Thyroid gland (tissue), 4 donors: Measurements from ENCODE around the gene DYNLT2.

Experiments used
- POLR2A ChIP-seq, 2 donors: fragments of 450-650 bp; IDR thresholded peaks; one replicate each; pipeline ENCODE4 v1.6.1; 2017; ENCODE audit warnings: antibody characterized with exemption in 2 of 2, mild to moderate bottlenecking in 2 of 2, moderate library complexity in 1 of 2
- TF ChIP-seq, protein P1 (sequence below), 6 experiments: fragments of 200-600 bp in 3 of 6; fragments of 450-650 bp in 3 of 6; sonication (generic) in 3 of 6; IDR thresholded peaks; one replicate each; pipeline ENCODE4 v1.5.1; 2016 to 2019; ENCODE audit warnings: antibody characterized with exemption in 6 of 6, mild to moderate bottlenecking in 2 of 6, inconsistent platforms in 1 of 6, moderate library complexity in 1 of 6

DNA sequence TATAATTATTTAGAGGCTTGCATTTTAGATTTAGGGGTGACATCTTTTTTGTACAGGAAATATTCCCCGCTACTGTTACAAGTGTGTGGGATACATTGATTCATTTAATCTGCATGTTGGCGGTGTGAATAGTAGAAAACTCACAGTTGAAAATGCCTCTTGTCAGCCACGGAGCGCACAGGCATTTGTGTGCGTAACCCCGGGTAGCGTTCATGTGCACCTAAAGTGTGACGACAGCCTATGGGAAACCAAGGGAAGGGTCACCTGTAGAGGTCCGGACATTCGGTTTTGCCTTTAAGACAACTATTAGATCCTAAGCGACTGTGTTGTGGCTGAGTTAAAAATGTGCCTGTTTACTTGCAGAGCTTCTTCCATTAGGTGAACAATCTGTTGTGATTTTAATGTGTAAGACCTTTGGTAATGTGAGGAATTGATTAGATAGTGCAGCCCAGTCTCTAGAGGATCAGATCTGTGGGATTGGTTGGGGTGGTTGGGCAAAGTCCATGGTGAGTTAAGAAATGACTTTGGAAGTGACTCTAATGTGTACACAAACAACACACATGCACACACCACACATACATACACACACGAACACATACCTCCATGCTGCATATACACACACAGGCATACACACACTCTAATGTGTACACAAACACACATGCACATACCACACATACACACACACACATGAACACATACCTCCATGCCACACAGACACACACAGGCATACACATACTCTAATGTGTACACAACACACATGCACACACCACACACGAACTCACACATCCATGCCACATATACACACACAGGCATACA, 15.8 kb upstream of the DYNLT2 start:
- TF ChIP-seq, protein P1, sequence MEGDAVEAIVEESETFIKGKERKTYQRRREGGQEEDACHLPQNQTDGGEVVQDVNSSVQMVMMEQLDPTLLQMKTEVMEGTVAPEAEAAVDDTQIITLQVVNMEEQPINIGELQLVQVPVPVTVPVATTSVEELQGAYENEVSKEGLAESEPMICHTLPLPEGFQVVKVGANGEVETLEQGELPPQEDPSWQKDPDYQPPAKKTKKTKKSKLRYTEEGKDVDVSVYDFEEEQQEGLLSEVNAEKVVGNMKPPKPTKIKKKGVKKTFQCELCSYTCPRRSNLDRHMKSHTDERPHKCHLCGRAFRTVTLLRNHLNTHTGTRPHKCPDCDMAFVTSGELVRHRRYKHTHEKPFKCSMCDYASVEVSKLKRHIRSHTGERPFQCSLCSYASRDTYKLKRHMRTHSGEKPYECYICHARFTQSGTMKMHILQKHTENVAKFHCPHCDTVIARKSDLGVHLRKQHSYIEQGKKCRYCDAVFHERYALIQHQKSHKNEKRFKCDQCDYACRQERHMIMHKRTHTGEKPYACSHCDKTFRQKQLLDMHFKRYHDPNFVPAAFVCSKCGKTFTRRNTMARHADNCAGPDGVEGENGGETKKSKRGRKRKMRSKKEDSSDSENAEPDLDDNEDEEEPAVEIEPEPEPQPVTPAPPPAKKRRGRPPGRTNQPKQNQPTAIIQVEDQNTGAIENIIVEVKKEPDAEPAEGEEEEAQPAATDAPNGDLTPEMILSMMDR (IDR thresholded peaks at IDR 0.05): no peak
- TF ChIP-seq POLR2A (IDR thresholded peaks at IDR 0.05): no peak
